ENCODE results near the gene PDF. TPM values are rescaled to one million over a fixed set of nuclear protein-coding genes. Genes with fewer than 3 reads are reported as not detected.

The PDF gene
- total and polyA plus RNA-seq, 2 donors (not counting 1 experiment from before 2014, with no cell fraction given) = 5.5 to 9.6 TPM

DNA sequence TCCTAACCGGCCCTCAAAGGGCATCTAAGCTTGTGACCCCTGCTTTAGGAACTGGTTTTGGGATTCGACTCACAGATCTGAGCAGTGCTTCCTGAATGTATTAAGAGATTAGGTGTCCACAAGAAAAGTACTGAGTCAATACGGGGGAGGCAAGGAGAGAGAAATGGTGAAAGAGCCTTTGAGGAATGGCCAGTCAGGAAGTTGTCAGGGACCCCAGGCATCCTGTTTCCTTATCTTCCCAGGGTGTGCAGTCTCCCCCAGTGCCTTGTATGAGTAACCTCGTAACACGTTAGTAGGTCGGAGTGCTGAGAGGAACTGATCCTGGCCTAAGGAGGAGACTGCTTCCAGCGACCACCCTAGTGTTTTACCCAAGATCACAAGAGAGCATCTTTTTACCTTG, 37.6 kb upstream of the PDF start:
- no peak overlapping the region for H3K4me3 Mint-ChIP-seq
- CTCF ChIA-PET = no interaction called here
- H3K36me3 ChIP-seq (replicated peaks in 1 of 2; ENCODE audit: control extremely low read depth in 1 of 2, control insufficient read depth in 1 of 2, extremely low read depth in 1 of 2, insufficient read depth in 2 of 2, low read length in 1 of 2) = peaks cover 1 to 53% of the 10 kb centered on the region in 2 experiments

GRCh38 chr16:69366431-69366830, 36.0 kb upstream of the PDF start:
- Mint-ChIP-seq H3K27ac (no peak overlapping the region), H3K4me1 (peaks cover 16% of the 10 kb centered on the region), H3K4me3 (no peak overlapping the region), H3K27me3 (no peaks in the 10 kb centered on the region), H3K9me3 (ENCODE audit: insufficient read depth) (peaks cover 3% of the 10 kb centered on the region)
- Histone ChIP-seq H3K9ac (ENCODE audit: low read length) (no peak overlapping the region), H3K27ac (ENCODE audit: low read length in 2 of 2) (no peak overlapping the region), H3K27me3 (replicated peaks in 1 of 4; ENCODE audit: control extremely low read depth in 1 of 4, control insufficient read depth in 3 of 4, insufficient read depth in 4 of 4, low read length in 3 of 4) (no peaks in the 10 kb centered on the region), H3K4me2 (replicated peaks; ENCODE audit: low read depth, low read length, poor library complexity, severe bottlenecking) (no peak overlapping the region), H4K20me1 (ENCODE audit: control insufficient read depth, insufficient read depth, low read length, poor library complexity, severe bottlenecking) (peaks cover 16% of the 10 kb centered on the region), H3K36me3 (replicated peaks in 1 of 2; ENCODE audit: control extremely low read depth in 1 of 2, control insufficient read depth in 1 of 2, extremely low read depth in 1 of 2, insufficient read depth in 2 of 2, low read length in 1 of 2) (peaks cover 1 to 59% of the 10 kb centered on the region in 2 experiments), H3K4me1 (ENCODE audit: control insufficient read depth in 2 of 2, insufficient read depth in 2 of 2, low read length in 2 of 2) (peaks cover 5 to 19% of the 10 kb centered on the region in 2 donors), H3K4me3 (ENCODE audit: control extremely low read depth in 1 of 5, extremely low read depth in 1 of 5, insufficient read depth in 1 of 5, low read depth in 2 of 5, low read length in 4 of 5) (no peak overlapping the region), H3K9me3 (ENCODE audit: control extremely low read depth in 1 of 3, control insufficient read depth in 2 of 3, insufficient read depth in 1 of 3, low read length in 2 of 3) (peaks cover 0 to 5% (median 0%) of the 10 kb centered on the region in 3 donors), H2AFZ (ENCODE audit: insufficient read depth, low read depth, low read length, poor library complexity, severe bottlenecking) (no peak overlapping the region), H3K79me2 (ENCODE audit: control insufficient read depth, insufficient read depth, low read length) (peaks cover 11% of the 10 kb centered on the region)
- DNase-seq (no peak), ATAC-seq (ENCODE audit: low read depth) (no peak)
- CTCF ChIA-PET = no interaction called here
- WGBS (ENCODE audit: insufficient coverage) = 85% methylated on average over 4 of the region's 7 CpGs
- intact Hi-C loops (cut with micrococcal nuclease) = no loop called here
- POLR2A ChIA-PET = no interaction called here
- TF ChIP-seq EZH2 (IDR thresholded peaks at IDR 0.05; ENCODE audit: borderline replicate concordance, insufficient read depth, low read depth, low read length, poor library complexity, severe bottlenecking) = no peak
- TF ChIP-seq, protein P1, sequence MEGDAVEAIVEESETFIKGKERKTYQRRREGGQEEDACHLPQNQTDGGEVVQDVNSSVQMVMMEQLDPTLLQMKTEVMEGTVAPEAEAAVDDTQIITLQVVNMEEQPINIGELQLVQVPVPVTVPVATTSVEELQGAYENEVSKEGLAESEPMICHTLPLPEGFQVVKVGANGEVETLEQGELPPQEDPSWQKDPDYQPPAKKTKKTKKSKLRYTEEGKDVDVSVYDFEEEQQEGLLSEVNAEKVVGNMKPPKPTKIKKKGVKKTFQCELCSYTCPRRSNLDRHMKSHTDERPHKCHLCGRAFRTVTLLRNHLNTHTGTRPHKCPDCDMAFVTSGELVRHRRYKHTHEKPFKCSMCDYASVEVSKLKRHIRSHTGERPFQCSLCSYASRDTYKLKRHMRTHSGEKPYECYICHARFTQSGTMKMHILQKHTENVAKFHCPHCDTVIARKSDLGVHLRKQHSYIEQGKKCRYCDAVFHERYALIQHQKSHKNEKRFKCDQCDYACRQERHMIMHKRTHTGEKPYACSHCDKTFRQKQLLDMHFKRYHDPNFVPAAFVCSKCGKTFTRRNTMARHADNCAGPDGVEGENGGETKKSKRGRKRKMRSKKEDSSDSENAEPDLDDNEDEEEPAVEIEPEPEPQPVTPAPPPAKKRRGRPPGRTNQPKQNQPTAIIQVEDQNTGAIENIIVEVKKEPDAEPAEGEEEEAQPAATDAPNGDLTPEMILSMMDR (IDR thresholded peaks at IDR 0.05) = no peak

More for the DNA sequence above, 37.6 kb upstream of the PDF start:
- no peak overlapping the region for H3K9ac ChIP-seq (ENCODE audit: low read length)
- DNase-seq = no peak
- intact Hi-C loops (cut with micrococcal nuclease) = no loop called here
- H3K79me2 ChIP-seq (ENCODE audit: control insufficient read depth, insufficient read depth, low read length) = peaks cover 15% of the 10 kb centered on the region
- no peaks in the 10 kb centered on the region for H3K27me3 ChIP-seq (replicated peaks in 1 of 4; ENCODE audit: control extremely low read depth in 1 of 4, control insufficient read depth in 3 of 4, insufficient read depth in 4 of 4, low read length in 3 of 4)
- 81% methylated on average over 5 of the region's 7 CpGs for WGBS (ENCODE audit: insufficient coverage)
- H3K9me3 ChIP-seq (ENCODE audit: control extremely low read depth in 1 of 3, control insufficient read depth in 2 of 3, insufficient read depth in 1 of 3, low read length in 2 of 3) = peaks cover 0 to 7% (median 0%) of the 10 kb centered on the region in 3 donors
- H3K9me3 Mint-ChIP-seq (ENCODE audit: insufficient read depth) = peaks cover 3% of the 10 kb centered on the region
- peaks cover 16% of the 10 kb centered on the region for H4K20me1 ChIP-seq (ENCODE audit: control insufficient read depth, insufficient read depth, low read length, poor library complexity, severe bottlenecking)
- no peaks in the 10 kb centered on the region for H3K27me3 Mint-ChIP-seq
- H3K27ac Mint-ChIP-seq = no peak overlapping the region
- ATAC-seq (ENCODE audit: low read depth) = no peak
- H3K4me2 ChIP-seq (replicated peaks; ENCODE audit: low read depth, low read length, poor library complexity, severe bottlenecking) = no peak overlapping the region
- H3K27ac ChIP-seq (ENCODE audit: low read length in 2 of 2) = peak overlapping the region in 1 of 2 donors; percentile 47
- no peak overlapping the region for H2AFZ ChIP-seq (ENCODE audit: insufficient read depth, low read depth, low read length, poor library complexity, severe bottlenecking)
- POLR2A ChIA-PET = no interaction called here
- peaks cover 31% of the 10 kb centered on the region for H3K4me1 Mint-ChIP-seq
- peaks cover 20 to 35% of the 10 kb centered on the region in 2 donors for H3K4me1 ChIP-seq (ENCODE audit: control insufficient read depth in 2 of 2, insufficient read depth in 2 of 2, low read length in 2 of 2)
- H3K4me3 ChIP-seq (ENCODE audit: control extremely low read depth in 1 of 5, extremely low read depth in 1 of 5, insufficient read depth in 1 of 5, low read depth in 2 of 5, low read length in 4 of 5) = no peak overlapping the region
- TF ChIP-seq, protein P1 (IDR thresholded peaks at IDR 0.05) = no peak
- TF ChIP-seq EZH2 (IDR thresholded peaks at IDR 0.05; ENCODE audit: borderline replicate concordance, insufficient read depth, low read depth, low read length, poor library complexity, severe bottlenecking) = no peak

All from B cell (primary cell).